Right atrium auricular region (tissue), 2 donors: Measurements from ENCODE around the gene RFC3. TPM values are rescaled to one million over a fixed set of nuclear protein-coding genes. Genes with fewer than 3 reads are reported as not detected.

Experiments
- DNase-seq: peaks from one replicate; pipeline ENCODE4 v3.0.0-alpha.2; 2019; ENCODE audit warnings: low spot score
- H3K27ac ChIP-seq, 2 donors: fragments of 200-600 bp; sonication (generic); 1 replicate in 1 of 2; 2 replicates in 1 of 2; pipeline ENCODE4 v1.5.1; 2016 to 2019
- H3K27me3 ChIP-seq, 2 donors: fragments of 200-600 bp; sonication (generic); one replicate each; pipeline versions ENCODE4 v1.5.1 to v1.6.0; 2017 to 2019
- H3K36me3 ChIP-seq: fragments of 200-600 bp; sonication (generic); one replicate; pipeline ENCODE4 v1.5.1; 2016
- H3K4me1 ChIP-seq, 2 donors: fragments of 200-600 bp; sonication (generic); one replicate each; pipeline versions ENCODE4 v1.5.1 to v1.6.0; 2017 to 2019
- H3K4me3 ChIP-seq, 2 donors: fragments of 200-600 bp; sonication (generic); 1 replicate in 1 of 2; 2 replicates in 1 of 2; pipeline ENCODE4 v1.5.1; 2017 to 2019; ENCODE audit warnings: mild to moderate bottlenecking in 1 of 2, moderate library complexity in 1 of 2
- H3K9me3 ChIP-seq, 2 donors: fragments of 200-600 bp; sonication (generic); one replicate each; pipeline ENCODE4 v1.5.1; 2019
- total RNA-seq, 2 donors: library from RNA; depleted of rRNA; stranded (reverse); fragments of >200 nt; gene quantifications; one replicate each; pipeline ENCODE4 v1.1.0, GENCODE V29; 2016
- TF ChIP-seq, protein P1 (sequence below), 2 donors: fragments of 200-600 bp; sonication (generic); IDR thresholded peaks; one replicate each; pipeline ENCODE4 v1.5.1; 2019; ENCODE audit warnings: antibody characterized with exemption in 2 of 2

Gene RFC3
- total RNA-seq, 2 donors from 2014 or later: 3.3 to 4.9 TPM

DNA sequence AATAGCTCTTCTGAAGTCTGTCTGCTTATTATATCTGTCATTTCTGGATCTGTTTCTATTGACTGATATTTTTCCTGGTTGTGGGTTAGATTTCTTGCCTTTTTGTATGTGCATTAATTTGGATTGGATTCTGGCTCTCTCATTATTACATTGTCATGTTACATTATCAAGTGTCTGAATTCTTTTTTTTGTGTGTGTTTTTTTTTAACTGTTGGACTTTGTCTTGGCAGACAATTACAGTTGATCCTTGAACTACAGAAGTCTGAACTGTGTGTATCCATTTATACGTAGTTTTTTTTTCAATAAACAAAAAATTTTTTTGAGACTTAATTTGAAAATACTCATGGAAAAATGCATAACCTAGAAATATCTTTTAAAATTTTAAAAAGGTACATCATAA is 22.5 kb downstream of the RFC3 start:
- no peak overlapping the region for H3K27ac ChIP-seq
- H3K36me3 ChIP-seq: peaks cover 1% of the 10 kb centered on the region
- TF ChIP-seq, protein P1, sequence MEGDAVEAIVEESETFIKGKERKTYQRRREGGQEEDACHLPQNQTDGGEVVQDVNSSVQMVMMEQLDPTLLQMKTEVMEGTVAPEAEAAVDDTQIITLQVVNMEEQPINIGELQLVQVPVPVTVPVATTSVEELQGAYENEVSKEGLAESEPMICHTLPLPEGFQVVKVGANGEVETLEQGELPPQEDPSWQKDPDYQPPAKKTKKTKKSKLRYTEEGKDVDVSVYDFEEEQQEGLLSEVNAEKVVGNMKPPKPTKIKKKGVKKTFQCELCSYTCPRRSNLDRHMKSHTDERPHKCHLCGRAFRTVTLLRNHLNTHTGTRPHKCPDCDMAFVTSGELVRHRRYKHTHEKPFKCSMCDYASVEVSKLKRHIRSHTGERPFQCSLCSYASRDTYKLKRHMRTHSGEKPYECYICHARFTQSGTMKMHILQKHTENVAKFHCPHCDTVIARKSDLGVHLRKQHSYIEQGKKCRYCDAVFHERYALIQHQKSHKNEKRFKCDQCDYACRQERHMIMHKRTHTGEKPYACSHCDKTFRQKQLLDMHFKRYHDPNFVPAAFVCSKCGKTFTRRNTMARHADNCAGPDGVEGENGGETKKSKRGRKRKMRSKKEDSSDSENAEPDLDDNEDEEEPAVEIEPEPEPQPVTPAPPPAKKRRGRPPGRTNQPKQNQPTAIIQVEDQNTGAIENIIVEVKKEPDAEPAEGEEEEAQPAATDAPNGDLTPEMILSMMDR (IDR thresholded peaks at IDR 0.05): no peak
- no peak overlapping the region for H3K4me3 ChIP-seq
- no peaks in the 10 kb centered on the region for H3K9me3 ChIP-seq
- no peak for DNase-seq
- no peaks in the 10 kb centered on the region for H3K4me1 ChIP-seq
- H3K27me3 ChIP-seq: no peaks in the 10 kb centered on the region

DNA sequence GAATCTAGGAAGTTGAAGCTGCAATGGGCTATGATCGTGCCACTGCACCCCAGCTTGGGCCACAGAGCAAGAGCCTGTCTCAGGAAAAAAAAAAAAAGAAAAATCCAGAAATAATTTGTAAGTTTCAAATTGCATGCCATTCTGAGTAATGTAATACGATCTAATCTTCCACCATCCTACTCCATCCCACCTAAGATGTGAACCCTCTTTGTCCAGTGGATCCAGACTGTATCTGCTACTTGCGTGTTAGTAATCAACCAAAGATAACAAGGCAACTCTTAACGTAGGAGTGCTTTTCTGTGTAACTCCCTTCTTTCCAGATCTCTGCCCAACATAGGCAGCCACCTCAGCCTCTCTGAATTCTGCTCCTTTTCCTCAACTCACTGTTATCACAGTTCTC is 24.3 kb downstream of the RFC3 start:
- DNase-seq: no peak
- Histone ChIP-seq H3K4me3 (no peak overlapping the region), H3K4me1 (no peaks in the 10 kb centered on the region), H3K27me3 (no peaks in the 10 kb centered on the region), H3K9me3 (no peaks in the 10 kb centered on the region), H3K36me3 (no peaks in the 10 kb centered on the region), H3K27ac (no peak overlapping the region)
- TF ChIP-seq, protein P1 (IDR thresholded peaks at IDR 0.05): no peak

DNA sequence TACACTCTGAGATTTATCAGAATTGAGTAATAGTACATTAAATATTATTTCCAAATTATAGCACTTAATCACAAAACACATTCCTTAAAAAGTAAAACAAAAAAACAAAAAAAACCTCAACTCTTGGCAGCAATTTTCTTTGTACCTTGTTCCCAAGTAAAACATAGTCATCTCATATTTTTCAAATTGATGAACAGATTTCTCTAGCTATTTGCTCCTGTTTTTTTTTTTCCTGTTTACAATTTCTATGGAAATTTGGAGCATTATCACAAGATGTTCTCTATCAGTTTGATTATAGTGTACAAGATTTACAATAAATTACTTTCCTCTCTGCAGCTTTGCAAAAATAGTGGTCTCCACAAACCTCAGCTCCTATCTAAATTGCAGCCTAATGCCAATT is 25.0 kb downstream of the RFC3 start:
- H3K9me3 ChIP-seq: no peaks in the 10 kb centered on the region
- TF ChIP-seq, protein P1 (IDR thresholded peaks at IDR 0.05): no peak
- H3K4me3 ChIP-seq: no peak overlapping the region

DNA sequence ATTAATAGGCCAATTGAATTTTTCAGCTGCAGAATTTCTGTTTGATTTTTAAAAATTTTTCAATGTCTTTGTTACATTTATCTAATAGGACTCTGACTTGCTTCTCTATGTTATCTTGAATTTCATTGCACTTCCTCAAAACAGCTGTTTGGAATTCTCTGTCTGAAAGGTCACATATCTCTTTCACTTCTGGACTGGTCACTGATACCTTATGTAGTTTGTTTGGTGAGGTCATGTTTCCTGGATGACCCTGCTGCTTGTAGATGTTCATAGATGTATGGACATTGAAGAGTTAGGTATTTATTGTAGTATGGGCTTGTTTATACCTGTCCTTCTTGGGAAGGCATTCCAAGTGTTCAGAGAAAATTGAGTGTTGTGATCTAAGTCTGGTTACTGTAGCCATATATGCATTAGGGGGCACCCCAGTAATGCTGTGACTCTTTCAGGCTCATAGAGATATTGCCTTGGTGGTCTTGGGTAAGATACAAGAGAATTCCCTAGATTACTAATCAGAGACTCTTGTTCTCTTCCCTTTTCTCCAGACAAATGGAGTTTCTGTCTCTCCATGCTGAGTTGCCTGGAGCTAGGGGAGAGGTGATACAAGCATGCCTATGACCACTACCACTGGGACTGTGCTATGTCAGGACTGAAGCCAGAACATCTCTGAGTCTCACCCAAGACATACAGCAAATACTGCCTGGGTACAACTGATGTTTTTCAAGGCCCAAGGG is 27.8 kb downstream of the RFC3 start:
- Histone ChIP-seq H3K27ac (no peak overlapping the region), H3K4me3 (no peak overlapping the region), H3K9me3 (no peaks in the 10 kb centered on the region), H3K4me1 (no peaks in the 10 kb centered on the region), H3K27me3 (no peaks in the 10 kb centered on the region), H3K36me3 (no peaks in the 10 kb centered on the region)
- DNase-seq: no peak
- TF ChIP-seq, protein P1 (IDR thresholded peaks at IDR 0.05): no peak

More for the DNA sequence above, 25.0 kb downstream of the RFC3 start:
- no peak for DNase-seq
- Histone ChIP-seq H3K4me1 (no peaks in the 10 kb centered on the region), H3K27me3 (no peaks in the 10 kb centered on the region), H3K36me3 (no peaks in the 10 kb centered on the region), H3K27ac (no peak overlapping the region)

DNA sequence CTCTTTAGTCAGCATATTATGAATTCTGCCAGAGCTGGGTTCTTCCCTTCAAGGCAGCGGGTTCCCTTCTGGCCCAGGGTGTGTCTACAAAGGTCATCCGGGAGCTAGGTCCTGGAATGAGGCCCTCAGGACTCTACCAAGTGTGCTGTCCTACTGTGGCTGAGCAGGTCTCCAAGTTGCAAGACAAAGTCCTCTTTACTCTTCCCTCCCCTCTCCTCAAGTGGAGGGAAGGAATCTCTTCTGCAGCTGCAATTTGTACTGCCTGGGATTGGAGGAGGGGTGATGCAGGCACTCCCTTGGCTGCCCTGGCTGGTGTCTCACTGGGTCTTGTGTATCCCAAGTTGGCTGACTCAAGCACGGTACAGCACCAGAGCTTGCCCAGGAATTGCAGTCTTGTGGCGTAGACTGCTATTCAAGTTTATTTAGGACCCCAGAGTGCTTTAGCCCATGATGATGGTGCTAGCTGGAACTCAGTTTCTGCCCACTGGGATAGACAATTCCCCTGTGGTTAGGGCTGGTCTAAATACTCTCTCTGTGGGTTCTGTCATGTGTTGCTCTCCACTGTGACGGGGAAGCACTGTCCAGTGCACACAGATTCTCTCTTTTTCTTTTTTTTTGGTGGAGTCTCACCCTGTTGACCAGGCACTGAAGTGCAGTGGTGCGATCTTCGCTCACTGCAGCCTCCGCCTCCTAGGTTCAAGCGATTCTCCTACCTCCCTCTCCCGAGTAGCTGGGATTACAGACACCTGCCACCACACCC is 28.5 kb downstream of the RFC3 start:
- H3K4me3 ChIP-seq: no peak overlapping the region
- H3K4me1 ChIP-seq: no peaks in the 10 kb centered on the region
- no peak for DNase-seq
- no peaks in the 10 kb centered on the region for H3K36me3 ChIP-seq
- TF ChIP-seq, protein P1 (IDR thresholded peaks at IDR 0.05): no peak
- no peaks in the 10 kb centered on the region for H3K9me3 ChIP-seq
- no peak overlapping the region for H3K27ac ChIP-seq
- no peaks in the 10 kb centered on the region for H3K27me3 ChIP-seq
